ENCODE results near the gene DNAJC21.

- TF ChIP-seq POLR2AphosphoS5 (IDR thresholded peaks at IDR 0.05) (no peak), CTCF (IDR thresholded peaks at IDR 0.05) (no peak), EP300 (IDR thresholded peaks at IDR 0.05) (no peak), POLR2A (IDR thresholded peaks at IDR 0.05) (no peak)
Measured at GRCh38 chr5:34944044-34944443, 14.7 kb downstream of the DNAJC21 start.
